HepG2 (cell line): ENCODE results near the gene ZDHHC9. TPM values are rescaled to one million over a fixed set of nuclear protein-coding genes. Genes with fewer than 3 reads are reported as not detected.

Experiments
- ATAC-seq: fragments of 200-7000 bp; cut with Tn5 transposase; 3 replicates; pipeline ENCODE4 v1.9.1; 2020; ENCODE audit warnings: mild to moderate bottlenecking, moderate library complexity
- BruUV-seq: library from RNA; stranded (reverse); fragments of 400-500 nt; replicated peaks from 2 replicates; lab custom pipeline; 2021; lab: Mats Ljungman, UMichigan
- CTCF ChIA-PET: fragments of 300-600 bp; formaldehyde crosslinking; extraction: SDS; loops from one replicate; lab custom pipeline; 2021; ENCODE audit warnings: low total read pairs, inconsistent platforms, low intra/inter-chr PET ratio; lab: Yijun Ruan, JAX
- POLR2A ChIA-PET: fragments of 350-600 bp; sonication (Branson Sonifier 250); formaldehyde crosslinking; loops from one replicate; lab custom pipeline; 2020; ENCODE audit warnings: antibody characterized with exemption, inconsistent platforms; lab: Yijun Ruan, JAX
- DNase-seq: peaks from one replicate; pipeline ENCODE4 v3.0.0-alpha.2; 2015; ENCODE audit warnings: low spot score
- FAIRE-seq: peaks from 3 replicates; lab custom pipeline; 2011; peaks lifted over from hg19 to GRCh38; lab: Jason Lieb, UNC
- H2AFZ ChIP-seq: one replicate; pipeline ENCODE4 v1.6.1; 2011; ENCODE audit warnings: low read length, inconsistent platforms
- H3K27ac ChIP-seq: fragments of 300-600 bp; 3 replicates; pipeline ENCODE4 v1.8.0; 2011; ENCODE audit warnings: mixed run types, mild to moderate bottlenecking, mixed read lengths, low read length, inconsistent platforms; ENCODE audit not compliant: insufficient read depth; ENCODE audit errors: extremely low read length
- H3K27me3 ChIP-seq, 2 experiments: fragments of 200-600 bp in 1 of 2; 2 replicates in 1 of 2; 3 replicates in 1 of 2; pipeline versions ENCODE4 v1.6.0 to v1.8.0; 2011; ENCODE audit warnings: low read length in 2 of 2, mild to moderate bottlenecking in 2 of 2, moderate library complexity in 2 of 2, inconsistent platforms in 1 of 2; ENCODE audit not compliant: insufficient read depth in 2 of 2, control insufficient read depth in 1 of 2
- H3K36me3 ChIP-seq, 2 experiments: fragments of 200-600 bp in 1 of 2; replicated peaks in 1 of 2; 2 replicates in 1 of 2; 3 replicates in 1 of 2; pipeline versions ENCODE4 v1.5.1 to v1.8.0; 2011; ENCODE audit warnings: low read length in 2 of 2, inconsistent platforms in 1 of 2; ENCODE audit not compliant: insufficient read depth in 2 of 2, control insufficient read depth in 1 of 2
- H3K4me1 ChIP-seq: 2 replicates; pipeline ENCODE4 v1.5.1; 2012; ENCODE audit warnings: low read length, inconsistent platforms; ENCODE audit not compliant: insufficient read depth
- H3K4me2 ChIP-seq: 2 replicates; pipeline ENCODE4 v1.6.0; 2011; ENCODE audit warnings: low read depth, low read length, inconsistent platforms
- H3K4me3 ChIP-seq, 3 experiments: fragments of 200-600 bp in 1 of 3; sonication (generic), shearing (Covaris generic) in 1 of 3; replicated peaks in 1 of 3; 2 replicates each; pipeline ENCODE4 v1.5.1; 2011 to 2016; ENCODE audit warnings: low read length in 3 of 3, inconsistent platforms in 2 of 3, low read depth in 2 of 3, mild to moderate bottlenecking in 2 of 3, control low read depth in 1 of 3, mixed read lengths in 1 of 3; ENCODE audit not compliant: insufficient read depth in 1 of 3
- H3K79me2 ChIP-seq: one replicate; pipeline ENCODE4 v1.6.1; 2011; ENCODE audit warnings: low read length, inconsistent platforms; ENCODE audit not compliant: insufficient read depth
- H3K9ac ChIP-seq: 2 replicates; pipeline ENCODE4 v1.6.0; 2011; ENCODE audit warnings: mild to moderate bottlenecking, low read depth, low read length, inconsistent platforms; ENCODE audit not compliant: insufficient read depth
- H3K9me3 ChIP-seq: 2 replicates; pipeline ENCODE4 v1.5.1; 2012; ENCODE audit warnings: mild to moderate bottlenecking, low read length
- H4K20me1 ChIP-seq: 2 replicates; pipeline ENCODE4 v1.6.0; 2011; ENCODE audit warnings: inconsistent platforms, mild to moderate bottlenecking, low read length, moderate library complexity; ENCODE audit not compliant: insufficient read depth
- CTCF ChIP-seq: sonication (generic); formaldehyde crosslinking; IDR thresholded peaks from 2 replicates; pipeline ENCODE4 v1.5.0; 2020; ENCODE audit warnings: mild to moderate bottlenecking, missing genetic modification reagents, moderate library complexity
- FOXA1 ChIP-seq, 2 experiments: fragments of 450-650 bp in 1 of 2; sonication (generic) in 1 of 2; formaldehyde crosslinking in 1 of 2; IDR thresholded peaks; 2 replicates each; pipeline versions ENCODE4 v1.4.0 to v1.6.1; 2016 to 2020; ENCODE audit warnings: missing genetic modification reagents in 1 of 2
- HOMEZ ChIP-seq: IDR thresholded peaks from 2 replicates; pipeline ENCODE4 v1.6.1; 2016; ENCODE audit warnings: low read depth
- RAD21 ChIP-seq: fragments of 450-650 bp; formaldehyde crosslinking; IDR thresholded peaks from 2 replicates; pipeline ENCODE4 v1.5.0; 2020; ENCODE audit warnings: mild to moderate bottlenecking
- STAG1 ChIP-seq: sonication (generic); formaldehyde crosslinking; IDR thresholded peaks from 2 replicates; pipeline ENCODE4 v1.4.0; 2020; ENCODE audit warnings: missing genetic modification reagents
- ZNF326 ChIP-seq: sonication (generic); formaldehyde crosslinking; IDR thresholded peaks from 2 replicates; pipeline ENCODE4 v1.4.0; 2020; ENCODE audit warnings: missing genetic modification reagents, borderline replicate concordance
- WGBS: methylation state at CpG from one replicate; pipeline ENCODE4 v1.1.6; 2017; ENCODE audit warnings: low lambda C conversion rate; 5-methylcytosine and 5-hydroxymethylcytosine counted together
- in situ Hi-C: cut with HindIII; loops from 2 replicates; pipeline ENCODE4 v1.10.0; 2017; ENCODE audit warnings: low pct_unique_long_range_greater_than_20kb; ENCODE audit not compliant: extremely low pct_ligation_motif_present
- intact Hi-C: fragments of 100-400 bp; cut with micrococcal nuclease; formaldehyde crosslinking; loops from one replicate; pipeline ENCODE4 v1.10.0; 2022; ENCODE audit not compliant: unreplicated experiment
- polyA plus RNA-seq, 8 experiments: library from polyadenylated mRNA; depleted of rRNA in 3 of 8; stranded (reverse) in 7 of 8; unstranded in 1 of 8; fragments of >200 nt; fragmentation: Illumina TruSeq in 4 of 8; extraction: Trizol in 4 of 8; gene quantifications; 2 replicates each; pipeline versions ENCODE4 v1.2.1 to v1.2.3, GENCODE V29; 2011 to 2016; ENCODE audit warnings: low read depth in 4 of 8, missing spikeins in 1 of 8, mixed read lengths in 1 of 8; ENCODE audit not compliant: insufficient read depth in 1 of 8
- total RNA-seq, 5 experiments: library from RNA; depleted of rRNA; stranded (reverse); fragments of >200 nt; fragmentation: Illumina TruSeq; extraction: Trizol; gene quantifications; 2 replicates each; pipeline ENCODE4 v1.2.3, GENCODE V29; 2016; ENCODE audit warnings: low read depth in 1 of 5

ZDHHC9 gene
- total and polyA plus RNA-seq, 2 of the 13 experiments (the other 11 are each of a cell fraction or from before 2014, with no cell fraction given): 28.3 to 53.1 TPM

GRCh38 chrX:129759576-129760061 is 84.1 kb downstream of the ZDHHC9 start (continued):
- TF ChIP-seq FOXA1 (IDR thresholded peaks at IDR 0.05): no peak
- no peak for TF ChIP-seq FOXA1 (CRISPR knock-in tag; IDR thresholded peaks at IDR 0.05)

- Histone ChIP-seq H3K4me3 (no peak overlapping the region), H2AFZ (no peak overlapping the region), H3K4me2 (no peak overlapping the region), H3K4me1 (no peaks in the 10 kb centered on the region), H4K20me1 (no peaks in the 10 kb centered on the region), H3K9me3 (no peaks in the 10 kb centered on the region), H3K27ac (no peak overlapping the region), H3K9ac (no peak overlapping the region), H3K27me3 (no peaks in the 10 kb centered on the region), H3K36me3 (no peaks in the 10 kb centered on the region), H3K79me2 (no peaks in the 10 kb centered on the region)
- FAIRE-seq: no peak
- ChIA-PET POLR2A (no interaction called here), CTCF (no interaction called here)
- no TSS peak for BruUV-seq
- intact Hi-C loops: no loop called here
- TF ChIP-seq ZNF326 (CRISPR knock-in tag) (no peak), CTCF (CRISPR knock-in tag) (peak; percentile 59), RAD21 (CRISPR knock-in tag) (0 out of 2 replicates have a peak, but pooled peaks have one; percentile 12), HOMEZ (no peak), STAG1 (peak; percentile 51)
- in situ Hi-C loops: no loop called here
- ATAC-seq: peak; percentile 66
- 85% methylated on average over 6 of the region's 18 CpGs for WGBS
- DNase-seq: no peak
Measured at GRCh38 chrX:129755779-129756650, 87.7 kb downstream of the ZDHHC9 start.
